K562 (cell line): ENCODE measurements around the gene LEPR.

ENCODE experiments used
- CTCF ChIP-seq, 3 experiments: IDR thresholded peaks in 2 of 3; conservative IDR thresholded peaks in 1 of 3; 2 replicates each; pipeline ENCODE4 v1.5.1; 2011 to 2012; ENCODE audit warnings: low read length in 3 of 3, mild to moderate bottlenecking in 3 of 3, control low read depth in 2 of 3, improper control_type of control experiment in 1 of 3, inconsistent platforms in 1 of 3, low read depth in 1 of 3, mixed read lengths in 1 of 3, moderate library complexity in 1 of 3; ENCODE audit not compliant: insufficient read depth in 2 of 3
- EP300 ChIP-seq: IDR thresholded peaks from 2 replicates; pipeline ENCODE4 v1.6.1; 2012; ENCODE audit warnings: low read length, improper control_type of control experiment
- EZH2 ChIP-seq: IDR thresholded peaks from 2 replicates; pipeline ENCODE4 v1.6.1; 2012; ENCODE audit warnings: low read depth, mild to moderate bottlenecking, inconsistent platforms, low read length, borderline replicate concordance
- GABPA ChIP-seq: fragments of 200-800 bp; sonication (Bioruptor generic); conservative IDR thresholded peaks from 2 replicates; pipeline ENCODE4 v1.6.1; 2016; ENCODE audit warnings: low read depth, missing genetic modification characterization, missing compliant biosample characterization
- GABPB2 ChIP-seq: fragments of 250-450 bp; sonication (Bioruptor Pico); conservative IDR thresholded peaks from 2 replicates; pipeline ENCODE4 v1.5.1; 2021; ENCODE audit warnings: mild to moderate bottlenecking
- MYNN ChIP-seq, 2 experiments: sonication (generic); formaldehyde crosslinking in 1 of 2; IDR thresholded peaks; 2 replicates each; pipeline versions ENCODE4 v1.5.0 to v1.6.1; 2016 to 2020; ENCODE audit warnings: antibody characterized with exemption in 1 of 2, missing genetic modification reagents in 1 of 2
- NFIC ChIP-seq: fragments of 450-650 bp; IDR thresholded peaks from 2 replicates; pipeline ENCODE4 v1.6.1; 2017; ENCODE audit warnings: mild to moderate bottlenecking, inconsistent platforms
- NRF1 ChIP-seq, 2 experiments: fragments of 450-650 bp; IDR thresholded peaks in 1 of 2; conservative IDR thresholded peaks in 1 of 2; 2 replicates each; pipeline ENCODE4 v1.6.1; 2014; ENCODE audit warnings: mild to moderate bottlenecking in 2 of 2
- POLR2A ChIP-seq: fragments of 450-650 bp; conservative IDR thresholded peaks from 2 replicates; pipeline ENCODE4 v1.6.1; 2016
- PTRF ChIP-seq: fragments of 450-650 bp; IDR thresholded peaks from 2 replicates; pipeline ENCODE4 v1.6.1; 2016; ENCODE audit warnings: mild to moderate bottlenecking, missing genetic modification characterization, missing compliant biosample characterization
- SIN3A ChIP-seq, 2 experiments: fragments of 150-350 bp in 1 of 2; IDR thresholded peaks; 2 replicates each; pipeline ENCODE4 v1.6.1; 2011 to 2016; ENCODE audit warnings: borderline replicate concordance in 2 of 2, low read depth in 2 of 2, low read length in 2 of 2, mild to moderate bottlenecking in 2 of 2, moderate library complexity in 2 of 2; ENCODE audit not compliant: control insufficient read depth in 1 of 2
- SMARCC2 ChIP-seq: fragments of 450-650 bp; IDR thresholded peaks from 2 replicates; pipeline ENCODE4 v1.6.1; 2017; ENCODE audit warnings: antibody characterized with exemption, moderate library complexity, mild to moderate bottlenecking, low read depth
- ZBTB33 ChIP-seq: sonication (generic); formaldehyde crosslinking; IDR thresholded peaks from 2 replicates; pipeline ENCODE4 v1.8.1; 2023; ENCODE audit warnings: mild to moderate bottlenecking, missing genetic modification reagents
- ZNF143 ChIP-seq: sonication (generic); formaldehyde crosslinking; IDR thresholded peaks from 2 replicates; pipeline ENCODE4 v1.9.0; 2022; ENCODE audit warnings: mild to moderate bottlenecking, missing genetic modification reagents

GRCh38 chr1:65444128-65444640 is 23.7 kb downstream of the LEPR start:
- TF ChIP-seq GABPB2 (no peak), CTCF (IDR thresholded peaks at IDR 0.05 in 2 of 3, conservative IDR thresholded peaks at IDR 0.05 in 1 of 3; ENCODE audit: insufficient read depth in 2 of 3, low read depth in 1 of 3, low read length in 3 of 3) (no peak), GABPA (tag) (no peak), NFIC (no peak), SMARCC2 (no peak), ZBTB33 (CRISPR knock-in tag) (no peak), SIN3A (IDR thresholded peaks at IDR 0.05; ENCODE audit: borderline replicate concordance in 2 of 2, control insufficient read depth in 1 of 2, low read depth in 2 of 2, low read length in 2 of 2) (no peak), PTRF (no peak), EZH2 (no peak), ZNF143 (CRISPR knock-in tag) (no peak), POLR2A (no peak), NRF1 (conservative IDR thresholded peaks at IDR 0.05 in 1 of 2, IDR thresholded peaks at IDR 0.05 in 1 of 2) (no peak), MYNN (IDR thresholded peaks at IDR 0.05) (no peak), MYNN (CRISPR knock-in tag; IDR thresholded peaks at IDR 0.05) (no peak), EP300 (no peak)
